Measurements from ENCODE around the gene TAOK3.

DNA sequence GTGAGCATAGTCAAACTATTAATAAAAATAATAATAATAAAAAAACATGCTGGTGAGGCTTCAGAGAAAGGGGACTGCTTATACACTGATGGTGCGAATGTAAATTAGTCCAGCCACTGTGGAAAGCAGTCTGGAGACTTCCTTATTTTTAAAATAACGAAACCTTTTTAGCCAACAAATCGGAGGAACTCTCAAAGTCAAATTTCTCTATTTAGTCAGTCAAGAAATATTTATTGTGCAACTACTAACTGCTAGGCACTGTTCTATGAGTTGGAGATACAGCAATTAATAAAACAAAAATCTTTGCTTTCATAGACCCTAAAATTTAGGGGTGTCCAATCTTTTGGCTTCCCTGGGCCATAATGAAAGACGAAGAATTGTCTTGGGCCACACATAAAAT, 10.8 kb downstream of the TAOK3 start:
- TF ChIP-seq, protein P1, sequence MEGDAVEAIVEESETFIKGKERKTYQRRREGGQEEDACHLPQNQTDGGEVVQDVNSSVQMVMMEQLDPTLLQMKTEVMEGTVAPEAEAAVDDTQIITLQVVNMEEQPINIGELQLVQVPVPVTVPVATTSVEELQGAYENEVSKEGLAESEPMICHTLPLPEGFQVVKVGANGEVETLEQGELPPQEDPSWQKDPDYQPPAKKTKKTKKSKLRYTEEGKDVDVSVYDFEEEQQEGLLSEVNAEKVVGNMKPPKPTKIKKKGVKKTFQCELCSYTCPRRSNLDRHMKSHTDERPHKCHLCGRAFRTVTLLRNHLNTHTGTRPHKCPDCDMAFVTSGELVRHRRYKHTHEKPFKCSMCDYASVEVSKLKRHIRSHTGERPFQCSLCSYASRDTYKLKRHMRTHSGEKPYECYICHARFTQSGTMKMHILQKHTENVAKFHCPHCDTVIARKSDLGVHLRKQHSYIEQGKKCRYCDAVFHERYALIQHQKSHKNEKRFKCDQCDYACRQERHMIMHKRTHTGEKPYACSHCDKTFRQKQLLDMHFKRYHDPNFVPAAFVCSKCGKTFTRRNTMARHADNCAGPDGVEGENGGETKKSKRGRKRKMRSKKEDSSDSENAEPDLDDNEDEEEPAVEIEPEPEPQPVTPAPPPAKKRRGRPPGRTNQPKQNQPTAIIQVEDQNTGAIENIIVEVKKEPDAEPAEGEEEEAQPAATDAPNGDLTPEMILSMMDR (IDR thresholded peaks at IDR 0.05): no peak
- TF ChIP-seq POLR2A (IDR thresholded peaks at IDR 0.05; ENCODE audit: low read depth): no peak

All from esophagus muscularis mucosa (tissue), 3 donors.